PC-3 (cell line): Measurements from ENCODE around the gene MLN. TPM values are rescaled to one million over a fixed set of nuclear protein-coding genes. Genes with fewer than 3 reads are reported as not detected.

ENCODE experiments used
- ATAC-seq: fragments of 200-7000 bp; cut with Tn5 transposase; 2 replicates; pipeline ENCODE4 v1.9.1; 2020; ENCODE audit warnings: mild to moderate bottlenecking, moderate library complexity
- BruUV-seq: library from RNA; stranded (reverse); fragments of 400-500 nt; replicated peaks from 2 replicates; lab custom pipeline; 2021; lab: Mats Ljungman, UMichigan
- CTCF ChIA-PET: fragments of 300-600 bp; sonication (Branson Sonifier 250); formaldehyde crosslinking; loops from one replicate; lab custom pipeline; 2022; ENCODE audit warnings: antibody characterized with exemption; lab: Charles Lee
- POLR2A ChIA-PET: fragments of 300-600 bp; sonication (Branson Sonifier 250); formaldehyde crosslinking; loops from one replicate; lab custom pipeline; 2022; ENCODE audit warnings: antibody characterized with exemption; ENCODE audit not compliant: unreplicated experiment; lab: Charles Lee
- DNase-seq: peaks from one replicate; pipeline ENCODE4 v3.0.0-alpha.2; 2015
- H2AFZ ChIP-seq: fragments of 300-600 bp; sonication (generic); 2 replicates; pipeline ENCODE4 v1.6.0; 2016; ENCODE audit warnings: antibody characterized with exemption, low read length
- H3F3A ChIP-seq: fragments of 300-600 bp; sonication (generic); one replicate; pipeline ENCODE4 v1.6.0; 2017; ENCODE audit warnings: antibody characterized with exemption, low read length, control low read depth, mild to moderate bottlenecking; ENCODE audit not compliant: unreplicated experiment
- H3K27ac ChIP-seq: fragments of 300-600 bp; sonication (generic); 2 replicates; pipeline ENCODE4 v1.5.1; 2016; ENCODE audit warnings: mild to moderate bottlenecking, low read length
- H3K27me3 ChIP-seq: fragments of 300-600 bp; sonication (generic); 2 replicates; pipeline ENCODE4 v1.6.1; 2016; ENCODE audit warnings: low read length, mixed read lengths
- H3K36me3 ChIP-seq: fragments of 300-600 bp; sonication (generic); 2 replicates; pipeline ENCODE4 v1.6.1; 2016; ENCODE audit warnings: low read depth, mixed run types, low read length, mixed read lengths
- H3K4me1 ChIP-seq: fragments of 300-600 bp; sonication (generic); 2 replicates; pipeline ENCODE4 v1.5.1; 2016; ENCODE audit warnings: low read length; ENCODE audit not compliant: insufficient read depth
- H3K4me2 ChIP-seq: fragments of 300-600 bp; sonication (generic); 2 replicates; pipeline ENCODE4 v1.6.0; 2016; ENCODE audit warnings: low read length
- H3K4me3 ChIP-seq: fragments of 300-600 bp; sonication (generic); 2 replicates; pipeline ENCODE4 v1.5.1; 2016; ENCODE audit warnings: mild to moderate bottlenecking, low read length, mixed read lengths
- H3K79me2 ChIP-seq: fragments of 300-600 bp; sonication (generic); 2 replicates; pipeline ENCODE4 v1.6.1; 2017; ENCODE audit warnings: low read length, mixed read lengths
- H3K9ac ChIP-seq: fragments of 300-600 bp; sonication (generic); 2 replicates; pipeline ENCODE4 v1.6.0; 2016; ENCODE audit warnings: mild to moderate bottlenecking, low read length
- H3K9me2 ChIP-seq: fragments of 300-600 bp; sonication (generic); replicated peaks from 2 replicates; pipeline ENCODE4 v1.6.1; 2016; ENCODE audit warnings: mixed run types, low read length, mixed read lengths
- H3K9me3 ChIP-seq: fragments of 300-600 bp; sonication (generic); 2 replicates; pipeline ENCODE4 v1.6.1; 2016; ENCODE audit warnings: low read length, mixed read lengths
- H4K20me1 ChIP-seq: fragments of 300-600 bp; sonication (generic); 2 replicates; pipeline ENCODE4 v1.6.1; 2016; ENCODE audit warnings: low read length, mixed read lengths
- CTCF ChIP-seq: fragments of 300-600 bp; sonication (generic); conservative IDR thresholded peaks from 2 replicates; pipeline ENCODE4 v1.5.1; 2017; ENCODE audit warnings: antibody characterized with exemption, low read depth, mild to moderate bottlenecking, low read length
- EZH2 ChIP-seq: fragments of 300-600 bp; sonication (generic); IDR thresholded peaks from one replicate; pipeline ENCODE4 v1.6.1; 2017; ENCODE audit warnings: antibody characterized with exemption, mild to moderate bottlenecking, low read length; ENCODE audit not compliant: unreplicated experiment
- EZH2phosphoT487 ChIP-seq: fragments of 300-600 bp; sonication (generic); IDR thresholded peaks from 2 replicates; pipeline ENCODE4 v1.6.1; 2018; ENCODE audit warnings: mild to moderate bottlenecking, antibody characterized with exemption, low read length, borderline replicate concordance
- intact Hi-C: fragments of 100-400 bp; cut with micrococcal nuclease; formaldehyde crosslinking; loops from 2 replicates; pipeline ENCODE4 v1.9.0; 2023
- total RNA-seq: library from RNA; depleted of rRNA; stranded (reverse); fragments of >200 nt; gene quantifications from 2 replicates; pipeline ENCODE4 v1.2.3, GENCODE V29; 2014

MLN gene
- total RNA-seq, 1 experiment from 2014 or later = not detected

GRCh38 chr6:33765368-33765767 is 38.4 kb downstream of the MLN start:
- Histone ChIP-seq H4K20me1 (no peaks in the 10 kb centered on the region), H3K9me2 (no peaks in the 10 kb centered on the region), H3K9me3 (no peaks in the 10 kb centered on the region), H3K4me2 (no peak overlapping the region), H3K4me1 (peaks cover 2% of the 10 kb centered on the region; the same call in 1 of the 2 replicates), H3K27me3 (no peaks in the 10 kb centered on the region), H3K9ac (no peak overlapping the region), H2AFZ (no peak overlapping the region), H3K36me3 (no peaks in the 10 kb centered on the region), H3F3A (no peaks in the 10 kb centered on the region), H3K27ac (no peak overlapping the region), H3K79me2 (no peaks in the 10 kb centered on the region), H3K4me3 (no peak overlapping the region)
- ChIA-PET POLR2A (no interaction called here), CTCF (no interaction called here)
- BruUV-seq = no TSS peak
- no peak for ATAC-seq
- no peak for TF ChIP-seq EZH2
- no peak for TF ChIP-seq EZH2phosphoT487
- no peak for TF ChIP-seq CTCF
- intact Hi-C loops = loop anchor here (5.0 to 10.0 kb wide), 2 partner anchors 259 to 387 kb away; no protein-coding TSS in a partner anchor
- DNase-seq = no peak

GRCh38 chr6:33764036-33764435 is 39.8 kb downstream of the MLN start:
- Histone ChIP-seq H3K36me3 (no peaks in the 10 kb centered on the region), H3K27me3 (no peaks in the 10 kb centered on the region), H3K9me3 (no peaks in the 10 kb centered on the region), H3K79me2 (no peaks in the 10 kb centered on the region), H3K9ac (no peak overlapping the region), H2AFZ (no peak overlapping the region), H4K20me1 (no peaks in the 10 kb centered on the region), H3K4me3 (no peak overlapping the region), H3K4me2 (no peak overlapping the region), H3K4me1 (peaks cover 11% of the 10 kb centered on the region; the same call in 1 of the 2 replicates), H3K27ac (no peak overlapping the region), H3K9me2 (no peaks in the 10 kb centered on the region), H3F3A (no peaks in the 10 kb centered on the region)
- ATAC-seq (no peak), DNase-seq (no peak)
- intact Hi-C loops = loop anchor here (10.0 kb wide), 1 partner anchor 261 kb away; no protein-coding TSS in a partner anchor
- CTCF ChIA-PET = interaction anchor here (0.6 kb wide), 1 partner anchor 53 kb away, joined by 3 read pairs; the partner anchor contains the start of gene UQCC2
- TF ChIP-seq EZH2 (no peak), CTCF (no peak), EZH2phosphoT487 (no peak)
- POLR2A ChIA-PET = no interaction called here
- no TSS peak for BruUV-seq

GRCh38 chr6:33763483-33763882 is 40.3 kb downstream of the MLN start:
- Histone ChIP-seq H3F3A (no peaks in the 10 kb centered on the region), H3K79me2 (no peaks in the 10 kb centered on the region), H3K4me2 (no peak overlapping the region), H2AFZ (no peak overlapping the region), H3K9me3 (no peaks in the 10 kb centered on the region), H3K4me1 (peaks cover 12% of the 10 kb centered on the region), H3K4me3 (no peak overlapping the region), H3K9me2 (no peaks in the 10 kb centered on the region), H4K20me1 (no peaks in the 10 kb centered on the region), H3K27ac (no peak overlapping the region), H3K9ac (no peak overlapping the region), H3K27me3 (no peaks in the 10 kb centered on the region), H3K36me3 (no peaks in the 10 kb centered on the region)
- no peak for TF ChIP-seq CTCF
- no peak for TF ChIP-seq EZH2
- TF ChIP-seq EZH2phosphoT487 = no peak
- DNase-seq = no peak
- CTCF ChIA-PET = interaction anchor here (0.6 kb wide), 1 partner anchor 52 kb away, joined by 4 read pairs; no protein-coding TSS in a partner anchor
- no TSS peak for BruUV-seq
- intact Hi-C loops = loop anchor here (10.0 kb wide), 1 partner anchor 261 kb away; no protein-coding TSS in a partner anchor
- POLR2A ChIA-PET = no interaction called here
- no peak for ATAC-seq
